SK-N-MC (cell line): ENCODE measurements around the gene NABP1.

Source experiments
- DNase-seq: peaks from one replicate; pipeline ENCODE4 v3.0.0-alpha.2; 2011; ENCODE audit warnings: low read depth, low spot score
- H3K27ac ChIP-seq: fragments of 200-600 bp; sonication (generic); 2 replicates; pipeline ENCODE4 v1.5.1; 2016; ENCODE audit warnings: mixed run types
- H3K36me3 ChIP-seq: fragments of 200-600 bp; sonication (generic); 2 replicates; pipeline ENCODE4 v1.6.1; 2017; ENCODE audit warnings: antibody characterized with exemption, low read length, mixed read lengths; ENCODE audit not compliant: insufficient read depth
- H3K4me3 ChIP-seq: fragments of 200-600 bp; sonication (generic); 2 replicates; pipeline ENCODE4 v1.5.1; 2016
- H3K9ac ChIP-seq: fragments of 200-600 bp; sonication (generic); 2 replicates; pipeline ENCODE4 v1.8.0; 2017; ENCODE audit warnings: mixed run types, mixed read lengths; ENCODE audit not compliant: insufficient read length
- H3K9me3 ChIP-seq: fragments of 200-600 bp; sonication (generic); 2 replicates; pipeline ENCODE4 v1.6.1; 2017; ENCODE audit warnings: low read depth, mild to moderate bottlenecking, antibody characterized with exemption, low read length, moderate library complexity, mixed read lengths
- EZH2 ChIP-seq: fragments of 200-600 bp; sonication (generic); IDR thresholded peaks from one replicate; pipeline ENCODE4 v1.6.1; 2017; ENCODE audit warnings: antibody characterized with exemption
- FOXP2 ChIP-seq: optimal IDR thresholded peaks from 2 replicates; pipeline ENCODE3; 2011; ENCODE audit warnings: mild to moderate bottlenecking, moderate library complexity; ENCODE audit not compliant: insufficient read depth; ENCODE audit errors: extremely low read length, control extremely low read depth
- POLR2AphosphoS5 ChIP-seq: IDR thresholded peaks from 2 replicates; pipeline ENCODE4 v1.6.1; 2012; ENCODE audit warnings: mild to moderate bottlenecking, low read depth, low read length, borderline replicate concordance

NABP1 gene

GRCh38 chr2:191686729-191687128 is 8.8 kb downstream of the NABP1 start:
- peaks cover 64% of the 10 kb centered on the region for H3K36me3 ChIP-seq
- H3K9me3 ChIP-seq = no peaks in the 10 kb centered on the region
- no peak for TF ChIP-seq FOXP2
- no peak for TF ChIP-seq EZH2
- no peak for TF ChIP-seq POLR2AphosphoS5
- H3K27ac ChIP-seq = no peak overlapping the region
- H3K4me3 ChIP-seq = no peak overlapping the region
- no peak for DNase-seq
- H3K9ac ChIP-seq = no peak overlapping the region

DNA sequence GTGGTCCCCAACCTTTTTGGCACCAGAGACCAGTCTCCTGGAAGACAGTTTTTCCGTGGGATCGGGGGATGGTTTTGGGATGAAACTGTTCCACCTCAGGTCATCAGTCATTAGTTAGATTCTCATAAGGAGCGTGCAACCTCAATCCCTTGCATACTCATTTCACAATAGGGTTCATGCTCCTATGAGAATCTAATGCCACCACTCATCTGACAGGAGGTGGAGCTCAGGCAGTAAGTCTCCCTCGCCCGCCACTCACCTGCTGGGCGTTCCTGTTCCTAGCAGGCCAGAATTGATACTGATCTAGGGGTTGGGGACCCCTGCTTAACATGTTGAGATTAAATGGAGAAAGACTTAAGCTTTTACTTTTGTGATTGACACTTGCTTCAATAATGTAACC is 9.9 kb downstream of the NABP1 start:
- Histone ChIP-seq H3K27ac (no peak overlapping the region), H3K9me3 (no peaks in the 10 kb centered on the region), H3K36me3 (peaks cover 54% of the 10 kb centered on the region), H3K4me3 (no peak overlapping the region), H3K9ac (no peak overlapping the region)
- TF ChIP-seq POLR2AphosphoS5 = no peak
- no peak for TF ChIP-seq FOXP2
- TF ChIP-seq EZH2 = no peak
- no peak for DNase-seq

- peak overlapping the region; percentile 33; the same call in 1 of the 2 replicates for H3K27ac ChIP-seq
- H3K9ac ChIP-seq = no peak overlapping the region
- H3K36me3 ChIP-seq = peaks cover 43% of the 10 kb centered on the region
- no peak overlapping the region for H3K4me3 ChIP-seq
- no peaks in the 10 kb centered on the region for H3K9me3 ChIP-seq
- TF ChIP-seq FOXP2 (no peak), EZH2 (no peak), POLR2AphosphoS5 (no peak)
- no peak for DNase-seq
These were observed 11.2 kb downstream of the NABP1 start for GRCh38 chr2:191688934-191689695.

DNA sequence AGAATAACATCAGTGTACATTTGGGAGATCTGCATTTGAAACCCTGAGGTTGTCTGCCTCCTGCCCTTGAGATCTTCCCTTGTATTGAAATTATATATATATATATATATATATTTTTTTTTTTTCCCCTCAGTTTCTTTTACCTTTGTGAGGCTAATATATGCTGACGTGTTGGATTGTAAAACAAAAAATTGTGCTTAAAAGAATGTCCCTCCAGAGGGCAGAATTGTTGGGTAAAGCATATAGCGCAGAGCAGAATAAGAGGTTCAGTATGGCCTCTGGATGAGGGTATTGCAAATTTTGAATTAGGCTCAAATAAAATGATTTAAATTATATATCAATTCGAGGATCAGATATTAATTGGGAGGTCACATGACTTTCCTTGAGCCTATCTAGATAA is 12.4 kb downstream of the NABP1 start:
- H3K36me3 ChIP-seq = peaks cover 31% of the 10 kb centered on the region
- H3K9ac ChIP-seq = no peak overlapping the region
- H3K4me3 ChIP-seq = no peak overlapping the region
- H3K9me3 ChIP-seq = no peaks in the 10 kb centered on the region
- no peak for TF ChIP-seq POLR2AphosphoS5
- no peak for TF ChIP-seq EZH2
- TF ChIP-seq FOXP2 = no peak
- DNase-seq = no peak
- H3K27ac ChIP-seq = no peak overlapping the region

DNA sequence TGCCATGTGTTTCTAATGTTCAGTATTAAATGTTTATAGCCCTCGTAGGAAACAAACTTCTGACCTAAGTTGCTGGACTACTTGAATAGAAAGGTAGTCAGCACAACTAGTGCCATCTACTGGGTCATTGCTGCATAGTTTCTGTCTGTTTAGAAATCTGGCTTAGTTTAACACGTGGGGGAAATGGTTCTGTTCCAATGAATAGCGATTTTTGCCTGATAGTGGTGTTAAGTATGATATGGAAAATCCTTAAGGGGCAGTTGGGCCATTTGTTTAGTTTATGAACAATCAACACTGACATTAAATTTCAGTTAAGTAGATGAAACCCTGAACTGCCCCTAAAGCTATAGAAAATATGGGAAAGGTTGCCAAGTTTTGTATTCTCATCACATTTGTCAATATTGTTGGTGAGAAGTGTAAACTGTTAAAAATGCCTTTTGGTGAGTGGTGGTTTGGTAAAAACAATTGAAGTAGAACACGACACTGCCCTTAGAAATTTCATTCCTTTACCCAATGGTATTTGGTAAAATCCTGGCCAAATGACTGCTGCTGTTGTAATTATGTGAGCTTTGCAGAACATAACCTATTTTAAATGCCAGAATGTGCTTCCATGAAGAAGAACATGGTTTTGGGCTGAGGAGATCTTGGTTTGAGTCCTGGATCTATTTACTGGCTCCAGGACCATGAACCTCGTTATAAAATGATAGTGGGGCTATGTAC is 13.2 kb downstream of the NABP1 start:
- H3K4me3 ChIP-seq = 0 out of 2 replicates have a peak overlapping the region, but pooled peaks have one; percentile 17
- no peak overlapping the region for H3K27ac ChIP-seq
- TF ChIP-seq EZH2 (no peak), POLR2AphosphoS5 (no peak; the same call in 1 of the 2 replicates)
- H3K36me3 ChIP-seq = peaks cover 23% of the 10 kb centered on the region
- H3K9me3 ChIP-seq = no peaks in the 10 kb centered on the region
- DNase-seq = no peak
- H3K9ac ChIP-seq = no peak overlapping the region

DNA sequence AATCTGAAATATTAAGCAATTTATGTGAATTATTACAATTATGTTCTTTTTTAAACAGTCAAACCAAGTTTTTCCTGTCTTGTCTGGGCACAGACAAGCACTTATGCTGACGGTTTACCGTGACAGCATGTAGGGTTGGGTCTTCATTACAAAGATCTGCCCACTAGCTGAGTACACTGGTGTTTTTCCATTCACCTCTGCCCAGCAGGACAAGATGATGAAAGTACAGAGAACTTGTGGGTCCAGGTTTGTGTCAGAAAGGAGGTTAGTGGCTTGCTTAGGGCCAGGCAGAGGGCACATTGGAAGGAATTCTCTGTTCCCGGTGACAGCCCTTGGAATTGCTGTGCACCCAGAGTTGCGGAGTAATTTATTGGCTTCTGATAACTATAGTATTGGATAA is 14.0 kb downstream of the NABP1 start:
- H3K27ac ChIP-seq = no peak overlapping the region

GRCh38 chr2:191692502-191693115 is 14.7 kb downstream of the NABP1 start:
- no peak for DNase-seq
- Histone ChIP-seq H3K27ac (no peak overlapping the region), H3K4me3 (no peak overlapping the region), H3K36me3 (peaks cover 8% of the 10 kb centered on the region; the same call in 1 of the 2 replicates), H3K9ac (no peak overlapping the region), H3K9me3 (no peaks in the 10 kb centered on the region)
- TF ChIP-seq EZH2 (no peak), FOXP2 (no peak), POLR2AphosphoS5 (no peak)

More for the DNA sequence above, 14.0 kb downstream of the NABP1 start:
- Histone ChIP-seq H3K4me3 (no peak overlapping the region), H3K36me3 (peaks cover 16% of the 10 kb centered on the region), H3K9me3 (no peaks in the 10 kb centered on the region), H3K9ac (no peak overlapping the region)
- TF ChIP-seq FOXP2 (no peak), POLR2AphosphoS5 (no peak), EZH2 (no peak)
- DNase-seq = no peak

- Histone ChIP-seq H3K9ac (no peak overlapping the region), H3K9me3 (no peaks in the 10 kb centered on the region), H3K27ac (no peak overlapping the region), H3K36me3 (peaks cover 3% of the 10 kb centered on the region; the same call in 1 of the 2 replicates), H3K4me3 (no peak overlapping the region)
- no peak for TF ChIP-seq POLR2AphosphoS5
- TF ChIP-seq FOXP2 = no peak
- no peak for TF ChIP-seq EZH2
- no peak for DNase-seq
These were observed 15.2 kb downstream of the NABP1 start for GRCh38 chr2:191693166-191693565.
